Measurements from ENCODE around the gene MUC3A. TPM values are rescaled to one million over a fixed set of nuclear protein-coding genes. Genes with fewer than 3 reads are reported as not detected.

MUC3A gene
- total and polyA plus RNA-seq, 10 of the 15 experiments (the other 5 are each of a cell fraction or from before 2014, with no cell fraction given), result 0.07 to 0.10 TPM; not detected in 8

DNA sequence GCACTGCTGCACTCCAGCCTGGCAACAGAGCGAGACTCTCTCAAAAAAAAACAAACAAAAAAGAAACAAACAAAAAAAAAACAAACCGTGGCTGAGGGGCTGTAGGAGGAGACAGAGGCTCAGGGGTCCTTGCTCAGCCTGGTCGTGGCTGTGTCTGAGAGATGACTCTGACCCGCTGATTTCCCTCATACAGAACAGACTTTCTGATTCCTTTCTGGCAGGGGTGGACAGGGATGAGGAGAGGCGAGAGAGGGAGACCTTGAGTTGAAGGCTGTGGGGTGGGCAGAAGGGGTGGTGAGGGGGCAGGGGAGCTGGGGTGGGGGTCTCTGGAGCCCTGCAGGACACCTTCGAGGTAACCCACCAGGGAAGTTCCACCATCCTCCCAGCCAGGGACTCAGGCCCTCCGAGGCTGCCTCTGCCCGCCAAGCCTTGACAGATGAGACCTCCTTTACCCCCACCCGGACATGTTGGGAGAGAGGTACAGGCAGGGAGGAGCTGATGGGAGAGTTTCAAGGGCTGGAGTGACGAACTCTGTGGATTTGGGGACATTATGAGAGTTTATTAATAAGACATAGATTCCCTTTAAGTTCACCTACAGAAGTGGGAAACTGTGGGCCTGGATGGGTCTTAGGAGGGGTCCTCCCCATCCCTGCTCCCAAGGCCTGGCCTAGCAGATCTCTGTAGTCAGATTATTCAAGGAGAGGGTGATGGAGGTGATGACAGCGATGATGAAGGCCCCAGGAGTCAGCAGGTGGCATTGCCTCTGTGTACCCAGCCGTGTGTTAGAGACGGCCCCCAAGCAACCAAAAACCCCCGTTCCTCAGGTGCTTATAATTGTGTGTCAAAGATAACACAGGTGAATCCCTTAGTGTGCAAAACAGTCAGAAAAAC is 22.0 kb downstream of the MUC3A start (continued):
- TF ChIP-seq, protein P1, sequence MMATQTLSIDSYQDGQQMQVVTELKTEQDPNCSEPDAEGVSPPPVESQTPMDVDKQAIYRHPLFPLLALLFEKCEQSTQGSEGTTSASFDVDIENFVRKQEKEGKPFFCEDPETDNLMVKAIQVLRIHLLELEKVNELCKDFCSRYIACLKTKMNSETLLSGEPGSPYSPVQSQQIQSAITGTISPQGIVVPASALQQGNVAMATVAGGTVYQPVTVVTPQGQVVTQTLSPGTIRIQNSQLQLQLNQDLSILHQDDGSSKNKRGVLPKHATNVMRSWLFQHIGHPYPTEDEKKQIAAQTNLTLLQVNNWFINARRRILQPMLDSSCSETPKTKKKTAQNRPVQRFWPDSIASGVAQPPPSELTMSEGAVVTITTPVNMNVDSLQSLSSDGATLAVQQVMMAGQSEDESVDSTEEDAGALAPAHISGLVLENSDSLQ (IDR thresholded peaks at IDR 0.05), result no peak

DNA sequence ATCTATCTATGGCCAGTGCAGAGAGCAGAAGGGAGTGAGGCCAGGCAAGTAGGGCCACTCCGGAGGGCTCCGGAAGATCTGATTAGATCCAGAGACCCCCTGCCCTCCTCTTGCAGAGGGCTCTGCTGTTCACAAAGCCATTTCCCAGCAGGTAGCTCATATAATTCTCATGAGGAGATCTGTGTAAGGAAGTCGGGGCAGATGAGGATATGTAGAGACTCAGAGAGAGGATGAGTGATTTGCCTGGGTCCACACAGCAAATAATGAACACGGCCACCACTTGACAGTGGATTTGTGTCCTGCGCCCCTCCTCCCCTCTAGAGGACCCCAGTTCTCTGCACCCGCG is 22.6 kb downstream of the MUC3A start:
- no peak overlapping the region for H3K9ac ChIP-seq (ENCODE audit: control insufficient read depth, insufficient read depth, low read length)
- DNase-seq (ENCODE audit: low read depth, low spot score), result no peak
- SMC1A ChIA-PET (ENCODE audit: uncharacterized antibody, unreplicated experiment), result no interaction called here
- H3K9me3 ChIP-seq (replicated peaks; ENCODE audit: control insufficient read depth, insufficient read depth, low read length), result no peaks in the 10 kb centered on the region
- CTCF ChIA-PET, result interaction anchor here (1.8 kb wide), 1 partner anchor 87 kb away, joined by 5 read pairs; no protein-coding TSS in a partner anchor
- FAIRE-seq, result no peak
- no peak overlapping the region for H2AFZ ChIP-seq (ENCODE audit: control insufficient read depth, low read depth, low read length)
- intact Hi-C loops (cut with micrococcal nuclease; ENCODE audit: unreplicated experiment) (no loop called here), in situ Hi-C loops (cut with MboI) (no loop called here)
- no TSS peak for BruUV-seq (replicated peaks)
- H4K20me1 ChIP-seq (ENCODE audit: control insufficient read depth, insufficient read depth), result no peaks in the 10 kb centered on the region; the same call in 1 of the 2 replicates
- H3K4me1 ChIP-seq (ENCODE audit: control insufficient read depth, insufficient read depth, low read length), result no peaks in the 10 kb centered on the region
- no peak overlapping the region for H3K27ac ChIP-seq (ENCODE audit: control insufficient read depth, insufficient read depth)
- peaks cover 0 to 6% of the 10 kb centered on the region in 2 experiments; a peak in 2 of 4 replicates for H3K27me3 ChIP-seq (replicated peaks in 1 of 2; ENCODE audit: control insufficient read depth in 2 of 2, insufficient read depth in 2 of 2, low read length in 1 of 2)
- ATAC-seq, result no peak
- no peak overlapping the region for H3K4me2 ChIP-seq (ENCODE audit: control insufficient read depth, insufficient read depth)
- 21% methylated on average over 7 of the region's 7 CpGs for WGBS (ENCODE audit: insufficient coverage, insufficient replicate concordance, low lambda C conversion rate, missing lambda C conversion rate)
- RAD21 ChIA-PET (ENCODE audit: unreplicated experiment), result no interaction called here
- no peaks in the 10 kb centered on the region for H3K79me2 ChIP-seq (ENCODE audit: control insufficient read depth, insufficient read depth, low read length)
- no peaks in the 10 kb centered on the region for H3K36me3 ChIP-seq (ENCODE audit: control insufficient read depth in 2 of 2, insufficient read depth in 2 of 2, low read length in 1 of 2)
- POLR2A ChIA-PET, result no interaction called here
- no peak overlapping the region for H3K4me3 ChIP-seq
- TF ChIP-seq ESRRA (IDR thresholded peaks at IDR 0.05; ENCODE audit: low read length) (no peak), EED (IDR thresholded peaks at IDR 0.05; ENCODE audit: low read depth) (no peak), ETV6 (conservative IDR thresholded peaks at IDR 0.05 in 1 of 2, IDR thresholded peaks at IDR 0.05 in 1 of 2; ENCODE audit: borderline replicate concordance in 1 of 2, low read depth in 1 of 2) (no peak), EP300 (IDR thresholded peaks at IDR 0.05; ENCODE audit: borderline replicate concordance in 1 of 2, control insufficient read depth in 1 of 2, low read depth in 2 of 2, low read length in 2 of 2) (no peak), CEBPB (IDR thresholded peaks at IDR 0.05; ENCODE audit: borderline replicate concordance in 1 of 2, low read depth in 2 of 2, low read length in 2 of 2) (no peak), HDAC2 (IDR thresholded peaks at IDR 0.05) (no peak), POLR2A (IDR thresholded peaks at IDR 0.05; ENCODE audit: low read depth, low read length) (no peak)
- TF ChIP-seq, protein P2, sequence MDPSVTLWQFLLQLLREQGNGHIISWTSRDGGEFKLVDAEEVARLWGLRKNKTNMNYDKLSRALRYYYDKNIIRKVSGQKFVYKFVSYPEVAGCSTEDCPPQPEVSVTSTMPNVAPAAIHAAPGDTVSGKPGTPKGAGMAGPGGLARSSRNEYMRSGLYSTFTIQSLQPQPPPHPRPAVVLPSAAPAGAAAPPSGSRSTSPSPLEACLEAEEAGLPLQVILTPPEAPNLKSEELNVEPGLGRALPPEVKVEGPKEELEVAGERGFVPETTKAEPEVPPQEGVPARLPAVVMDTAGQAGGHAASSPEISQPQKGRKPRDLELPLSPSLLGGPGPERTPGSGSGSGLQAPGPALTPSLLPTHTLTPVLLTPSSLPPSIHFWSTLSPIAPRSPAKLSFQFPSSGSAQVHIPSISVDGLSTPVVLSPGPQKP (IDR thresholded peaks at IDR 0.05; ENCODE audit: low read depth, low read length), result no peak
- TF ChIP-seq, protein P3, sequence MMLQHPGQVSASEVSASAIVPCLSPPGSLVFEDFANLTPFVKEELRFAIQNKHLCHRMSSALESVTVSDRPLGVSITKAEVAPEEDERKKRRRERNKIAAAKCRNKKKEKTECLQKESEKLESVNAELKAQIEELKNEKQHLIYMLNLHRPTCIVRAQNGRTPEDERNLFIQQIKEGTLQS (IDR thresholded peaks at IDR 0.05; ENCODE audit: borderline replicate concordance, extremely low read depth, low read depth, low read length), result no peak
- TF ChIP-seq, protein P4, sequence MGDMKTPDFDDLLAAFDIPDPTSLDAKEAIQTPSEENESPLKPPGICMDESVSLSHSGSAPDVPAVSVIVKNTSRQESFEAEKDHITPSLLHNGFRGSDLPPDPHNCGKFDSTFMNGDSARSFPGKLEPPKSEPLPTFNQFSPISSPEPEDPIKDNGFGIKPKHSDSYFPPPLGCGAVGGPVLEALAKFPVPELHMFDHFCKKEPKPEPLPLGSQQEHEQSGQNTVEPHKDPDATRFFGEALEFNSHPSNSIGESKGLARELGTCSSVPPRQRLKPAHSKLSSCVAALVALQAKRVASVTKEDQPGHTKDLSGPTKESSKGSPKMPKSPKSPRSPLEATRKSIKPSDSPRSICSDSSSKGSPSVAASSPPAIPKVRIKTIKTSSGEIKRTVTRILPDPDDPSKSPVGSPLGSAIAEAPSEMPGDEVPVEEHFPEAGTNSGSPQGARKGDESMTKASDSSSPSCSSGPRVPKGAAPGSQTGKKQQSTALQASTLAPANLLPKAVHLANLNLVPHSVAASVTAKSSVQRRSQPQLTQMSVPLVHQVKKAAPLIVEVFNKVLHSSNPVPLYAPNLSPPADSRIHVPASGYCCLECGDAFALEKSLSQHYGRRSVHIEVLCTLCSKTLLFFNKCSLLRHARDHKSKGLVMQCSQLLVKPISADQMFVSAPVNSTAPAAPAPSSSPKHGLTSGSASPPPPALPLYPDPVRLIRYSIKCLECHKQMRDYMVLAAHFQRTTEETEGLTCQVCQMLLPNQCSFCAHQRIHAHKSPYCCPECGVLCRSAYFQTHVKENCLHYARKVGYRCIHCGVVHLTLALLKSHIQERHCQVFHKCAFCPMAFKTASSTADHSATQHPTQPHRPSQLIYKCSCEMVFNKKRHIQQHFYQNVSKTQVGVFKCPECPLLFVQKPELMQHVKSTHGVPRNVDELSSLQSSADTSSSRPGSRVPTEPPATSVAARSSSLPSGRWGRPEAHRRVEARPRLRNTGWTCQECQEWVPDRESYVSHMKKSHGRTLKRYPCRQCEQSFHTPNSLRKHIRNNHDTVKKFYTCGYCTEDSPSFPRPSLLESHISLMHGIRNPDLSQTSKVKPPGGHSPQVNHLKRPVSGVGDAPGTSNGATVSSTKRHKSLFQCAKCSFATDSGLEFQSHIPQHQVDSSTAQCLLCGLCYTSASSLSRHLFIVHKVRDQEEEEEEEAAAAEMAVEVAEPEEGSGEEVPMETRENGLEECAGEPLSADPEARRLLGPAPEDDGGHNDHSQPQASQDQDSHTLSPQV (IDR thresholded peaks at IDR 0.05), result no peak
- TF ChIP-seq, protein P5, sequence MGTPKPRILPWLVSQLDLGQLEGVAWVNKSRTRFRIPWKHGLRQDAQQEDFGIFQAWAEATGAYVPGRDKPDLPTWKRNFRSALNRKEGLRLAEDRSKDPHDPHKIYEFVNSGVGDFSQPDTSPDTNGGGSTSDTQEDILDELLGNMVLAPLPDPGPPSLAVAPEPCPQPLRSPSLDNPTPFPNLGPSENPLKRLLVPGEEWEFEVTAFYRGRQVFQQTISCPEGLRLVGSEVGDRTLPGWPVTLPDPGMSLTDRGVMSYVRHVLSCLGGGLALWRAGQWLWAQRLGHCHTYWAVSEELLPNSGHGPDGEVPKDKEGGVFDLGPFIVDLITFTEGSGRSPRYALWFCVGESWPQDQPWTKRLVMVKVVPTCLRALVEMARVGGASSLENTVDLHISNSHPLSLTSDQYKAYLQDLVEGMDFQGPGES (IDR thresholded peaks at IDR 0.05), result no peak
